Activated CD4-positive, alpha-beta T cell treated with anti-CD3 and anti-CD28 coated beads, Interleukin-2, Interleukin-6, amounts not matched to agents 100 ng/mL and 50 ng/mL, durations not matched to agents 16 hours and 8 hours (primary cell): Measurements from ENCODE around the gene ELOVL5.
"Not testable (repeated sequence)": the region's sequence is repeated elsewhere in the genome, so short reads cannot be mapped to it uniquely, and the experiment has no call there.

Experiments used
- DNase-seq: peaks from one replicate; pipeline ENCODE4 v3.0.0-alpha.2; 2020

The ELOVL5 gene, protein sequence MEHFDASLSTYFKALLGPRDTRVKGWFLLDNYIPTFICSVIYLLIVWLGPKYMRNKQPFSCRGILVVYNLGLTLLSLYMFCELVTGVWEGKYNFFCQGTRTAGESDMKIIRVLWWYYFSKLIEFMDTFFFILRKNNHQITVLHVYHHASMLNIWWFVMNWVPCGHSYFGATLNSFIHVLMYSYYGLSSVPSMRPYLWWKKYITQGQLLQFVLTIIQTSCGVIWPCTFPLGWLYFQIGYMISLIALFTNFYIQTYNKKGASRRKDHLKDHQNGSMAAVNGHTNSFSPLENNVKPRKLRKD

DNA sequence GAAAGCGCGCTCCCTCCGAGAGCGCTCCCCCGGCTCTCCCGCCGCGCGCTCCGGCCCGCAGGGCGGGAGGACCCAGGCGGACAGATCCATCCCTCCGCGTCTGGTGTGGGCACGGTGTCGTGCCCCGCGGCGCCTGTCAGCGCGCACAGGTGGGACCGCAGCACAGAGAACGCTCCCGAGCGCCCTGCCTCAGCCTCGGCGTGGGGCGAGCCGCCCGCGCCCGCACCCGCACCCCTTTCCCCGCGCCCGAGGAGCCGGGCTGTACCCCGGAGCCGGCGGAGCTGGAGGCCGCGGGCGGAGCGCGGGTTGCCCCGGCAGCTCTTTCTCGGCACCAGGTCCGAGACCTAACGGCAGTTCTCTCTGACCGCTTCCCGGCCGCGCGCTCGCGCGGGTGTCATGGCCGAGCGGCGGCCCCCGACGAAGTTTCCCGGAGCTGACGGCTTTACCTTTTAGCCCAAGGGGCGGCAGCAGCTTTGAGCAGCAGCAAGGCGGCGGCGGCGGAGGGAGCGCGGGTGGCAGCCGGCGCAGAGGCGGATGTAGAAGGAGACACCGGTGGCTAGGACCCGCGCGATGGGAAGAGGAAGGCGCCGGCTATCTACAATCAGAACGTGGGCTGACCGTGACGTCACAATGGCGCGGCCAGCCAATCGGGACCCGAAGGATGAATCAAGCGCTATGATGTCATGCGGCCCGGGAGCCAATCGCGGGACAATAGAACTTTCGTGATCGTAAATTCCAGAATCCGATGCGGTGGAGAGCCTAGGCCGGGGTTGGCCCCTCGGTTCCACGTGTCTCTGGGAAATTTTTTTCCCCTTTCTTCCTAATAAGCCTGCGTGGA, at the start of gene ELOVL5:
Gene ELOVL5, minus strand, starts transcription at position 580 of the 838 bp plus-strand sequence. CDS start 53,251 bp downstream, outside the sequence.
- DNase-seq = peak; percentile 98

DNA sequence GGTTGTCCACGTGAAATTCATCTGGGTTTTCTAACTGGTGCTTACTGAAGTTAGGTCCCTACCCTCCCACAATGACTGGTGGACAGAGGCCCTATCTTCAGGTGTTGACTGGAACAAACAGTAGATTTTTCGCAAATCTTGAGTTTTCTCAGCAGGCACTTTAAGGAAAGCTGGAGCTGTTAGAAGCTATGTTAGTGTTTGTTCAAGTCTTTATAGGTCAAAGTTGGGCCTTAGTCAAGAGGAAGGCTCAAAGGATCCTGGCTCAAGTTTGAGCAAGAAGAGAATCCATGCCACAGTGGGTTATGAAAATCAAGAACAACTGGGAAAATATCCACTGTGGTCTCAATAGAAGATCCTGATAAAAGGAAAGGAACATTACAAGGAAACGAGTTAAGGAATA, 48.5 kb upstream of the ELOVL5 start:
- DNase-seq = no peak

DNA sequence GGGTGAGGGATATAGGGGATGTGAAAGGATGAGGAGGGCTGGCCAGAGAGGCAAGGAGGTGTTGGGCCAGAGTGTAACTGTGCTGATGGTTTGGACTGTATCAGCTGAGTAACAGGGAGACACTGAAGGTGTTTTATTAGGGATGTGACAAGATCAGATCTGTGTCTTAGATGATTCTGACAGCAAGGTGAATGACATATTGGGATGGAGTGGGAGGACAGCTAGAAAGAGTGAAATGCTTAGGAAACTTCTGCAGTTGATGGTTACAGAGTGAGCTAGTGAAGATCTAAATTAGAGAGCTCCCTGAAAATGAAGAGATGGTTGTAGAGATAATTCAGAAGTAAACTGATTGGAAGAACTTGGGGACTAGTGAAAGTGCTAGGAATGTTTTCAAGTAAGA, 47.2 kb upstream of the ELOVL5 start:
- no peak for DNase-seq

DNA sequence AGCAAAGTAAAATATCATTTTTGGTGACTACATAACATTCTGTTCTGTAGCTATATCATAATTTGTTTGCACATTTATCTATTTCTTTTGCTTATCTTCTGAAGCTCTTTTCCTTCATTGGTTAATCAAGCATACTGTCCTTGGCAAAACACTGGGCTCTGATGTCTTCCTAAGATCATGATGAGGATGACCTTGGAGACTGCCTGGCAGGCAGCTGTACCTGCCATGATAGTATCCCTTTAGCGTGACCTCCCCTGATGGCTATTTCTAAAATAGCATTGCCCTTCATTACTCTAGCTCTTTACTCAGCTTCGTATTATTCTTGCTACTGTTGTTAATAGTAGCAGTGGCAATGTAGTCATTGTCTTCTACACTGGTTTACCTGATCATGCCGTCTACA, 46.0 kb upstream of the ELOVL5 start:
- DNase-seq = no peak

DNA sequence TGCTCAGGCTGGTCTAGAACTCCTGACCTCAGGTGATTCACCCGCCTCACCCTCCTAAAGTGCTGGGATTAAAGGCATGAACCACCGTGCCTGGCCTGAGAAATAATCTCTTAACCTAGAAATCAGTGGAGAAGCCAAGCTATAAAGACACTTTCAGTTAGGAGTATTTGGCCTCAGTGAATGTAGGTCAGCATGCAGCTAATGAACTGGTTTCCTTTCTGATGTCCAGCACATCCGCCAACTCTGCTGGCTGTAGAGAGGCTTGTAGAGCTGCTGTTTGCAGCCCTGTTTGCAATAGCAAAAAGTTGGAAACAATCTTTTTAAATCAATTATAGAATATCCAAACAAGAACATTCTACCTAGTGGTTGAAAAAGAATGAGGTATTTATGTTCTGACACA, 42.4 kb upstream of the ELOVL5 start:
- DNase-seq = no peak

DNA sequence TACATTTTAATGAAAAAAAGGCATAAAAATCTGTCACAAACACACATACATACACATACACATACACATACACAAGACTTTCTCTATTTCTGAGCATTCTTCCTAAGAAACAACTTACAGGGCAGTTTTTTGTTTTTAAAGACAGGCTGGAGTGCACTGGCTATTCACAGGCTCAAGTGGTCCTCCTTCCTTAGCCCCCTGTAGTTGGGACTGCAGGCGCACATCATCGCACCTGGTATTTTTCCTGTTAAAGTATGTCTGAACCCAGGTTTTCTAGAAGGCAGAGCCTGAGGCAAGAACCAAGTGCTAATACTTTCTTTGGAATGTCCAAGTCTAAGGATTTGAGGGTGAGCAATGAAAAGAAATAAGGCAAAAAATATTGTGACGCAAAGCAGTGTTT, 41.3 kb upstream of the ELOVL5 start:
- DNase-seq = no peak

DNA sequence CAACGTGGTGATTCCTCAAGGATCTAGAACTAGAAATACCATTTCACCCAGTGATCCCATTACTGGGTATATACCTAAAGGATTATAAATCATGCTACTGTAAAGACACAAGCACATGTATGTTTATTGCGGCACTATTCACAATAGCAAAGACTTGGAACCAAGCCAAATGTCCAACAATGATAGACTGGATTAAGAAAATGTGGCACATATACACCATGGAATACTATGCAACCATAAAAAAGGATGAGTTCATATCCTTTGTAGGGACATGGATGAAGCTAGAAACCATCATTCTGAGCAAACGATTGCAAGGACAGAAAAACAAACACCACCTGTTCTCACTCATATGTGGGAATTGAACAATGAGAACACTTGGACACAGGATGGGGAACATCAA, 39.9 kb upstream of the ELOVL5 start:
- DNase-seq = not testable (repeated sequence)

DNA sequence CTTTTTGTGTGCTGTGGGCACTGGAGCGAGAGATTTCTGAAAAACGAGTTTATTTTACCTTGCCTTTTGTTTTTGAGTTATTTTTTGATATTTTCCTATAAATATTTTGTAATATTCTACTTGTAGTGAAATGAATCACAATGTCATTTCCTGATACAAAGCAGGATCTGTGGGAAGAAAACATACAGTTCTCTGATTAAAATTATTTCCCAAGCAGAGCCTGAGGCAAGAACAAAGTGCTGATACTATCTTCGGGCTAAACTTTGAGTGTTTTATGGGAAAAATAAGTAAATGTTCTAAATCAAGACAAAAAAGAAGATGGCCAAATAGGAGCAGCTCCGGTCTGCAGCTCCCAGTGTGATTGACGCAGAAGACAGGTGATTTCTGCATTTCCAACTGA, 33.7 kb upstream of the ELOVL5 start:
- no peak for DNase-seq

DNA sequence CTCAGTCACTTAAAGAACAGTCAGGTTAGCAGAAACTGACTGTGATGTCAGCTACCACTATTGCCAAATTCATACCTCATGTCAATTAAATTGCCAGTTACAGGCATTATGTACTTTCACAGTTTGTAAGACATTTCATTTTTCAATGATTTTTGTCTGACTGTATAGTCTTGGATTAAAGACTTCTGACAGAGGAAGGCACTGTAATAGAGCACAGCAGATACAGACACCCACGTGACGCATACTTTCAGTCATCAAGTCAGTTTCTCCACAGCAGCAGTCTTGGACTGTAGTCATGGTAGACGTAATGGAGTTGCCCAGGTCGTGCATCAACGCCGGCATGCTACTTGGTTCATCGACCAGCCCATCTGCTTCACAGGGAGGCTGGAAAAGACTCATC, 29.5 kb upstream of the ELOVL5 start:
- no peak for DNase-seq

DNA sequence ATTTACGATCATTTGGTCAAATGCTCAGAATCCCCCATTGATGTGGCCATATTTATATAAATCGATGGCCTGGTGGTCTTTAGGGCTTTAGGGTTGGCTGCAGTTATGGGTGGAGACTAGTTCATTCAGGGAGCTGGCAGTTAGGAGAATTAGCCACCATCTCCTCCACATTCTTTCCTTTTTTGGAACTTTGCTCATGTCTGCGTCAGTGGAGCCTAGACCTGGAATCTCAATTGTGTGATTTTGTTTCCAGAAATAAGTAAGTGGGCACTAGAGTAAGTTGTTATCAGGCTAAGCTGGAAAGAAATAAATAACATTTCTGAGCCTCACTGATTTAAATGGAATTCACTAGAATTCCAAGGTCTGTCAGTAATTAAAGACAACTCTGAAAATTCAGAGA, 29.0 kb upstream of the ELOVL5 start:
- no peak for DNase-seq

DNA sequence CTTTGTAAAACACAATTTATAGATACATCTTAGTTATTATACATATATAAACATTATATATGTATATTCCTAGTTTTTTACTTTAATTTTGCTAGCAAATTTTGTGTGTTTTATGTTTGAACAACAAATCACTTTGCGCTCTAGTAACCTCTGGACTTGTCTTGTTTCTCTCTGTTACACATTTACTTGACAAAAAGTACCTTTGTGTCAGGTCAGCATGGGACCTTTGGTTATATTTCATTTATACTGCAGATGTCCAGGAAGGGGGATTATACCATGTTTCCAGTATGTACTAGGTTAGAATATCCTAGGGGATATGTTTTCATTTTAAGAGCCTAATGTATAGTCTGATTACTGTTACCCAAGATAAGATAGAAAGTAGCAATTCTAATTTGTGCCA, 28.5 kb upstream of the ELOVL5 start:
- DNase-seq = no peak

DNA sequence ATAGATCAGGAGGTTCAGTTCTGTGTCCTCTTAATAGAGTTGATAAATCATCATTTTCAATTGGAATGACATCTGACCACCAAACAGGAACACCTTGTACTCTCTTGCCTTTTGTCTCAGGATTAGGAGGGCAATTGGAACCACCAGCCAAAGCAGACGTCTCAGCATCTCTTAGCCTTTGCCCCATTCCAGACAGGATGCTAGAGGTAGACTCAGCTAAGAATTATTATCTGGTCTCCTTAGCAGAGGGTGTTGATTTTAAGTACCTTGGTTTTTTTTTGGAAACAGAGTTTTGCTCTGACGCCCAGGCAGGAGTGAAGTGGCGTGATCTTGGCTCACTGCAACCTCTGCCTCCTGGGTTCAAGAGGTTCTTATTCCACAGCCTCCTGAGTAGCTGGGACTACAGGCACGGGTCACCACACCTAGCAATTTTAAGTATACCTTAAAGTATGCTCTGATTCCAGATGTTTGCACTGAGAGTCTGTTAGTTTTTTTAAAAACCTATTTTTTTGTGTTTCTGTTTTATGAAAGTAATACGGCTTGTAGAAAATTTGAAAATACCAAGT, 28.0 kb upstream of the ELOVL5 start:
- no peak for DNase-seq

DNA sequence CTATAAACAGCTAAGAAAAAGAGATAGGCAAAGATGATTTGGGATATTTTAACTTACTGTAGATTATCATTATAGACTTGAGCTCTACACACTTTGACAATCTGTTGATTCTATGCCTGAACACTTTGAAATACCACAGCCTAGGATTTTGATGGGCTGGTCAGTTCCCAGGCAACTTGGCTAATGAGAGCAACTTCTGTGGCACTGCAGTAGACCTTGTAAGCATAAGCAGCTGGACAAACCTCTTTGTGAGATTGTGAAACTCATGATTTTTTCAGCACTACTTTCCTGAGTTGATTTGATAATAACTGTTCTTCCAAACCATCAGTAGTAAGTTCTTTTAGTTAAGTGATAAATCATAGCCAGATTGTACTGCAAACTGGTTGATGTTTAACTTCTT, 27.1 kb upstream of the ELOVL5 start:
- DNase-seq = no peak

DNA sequence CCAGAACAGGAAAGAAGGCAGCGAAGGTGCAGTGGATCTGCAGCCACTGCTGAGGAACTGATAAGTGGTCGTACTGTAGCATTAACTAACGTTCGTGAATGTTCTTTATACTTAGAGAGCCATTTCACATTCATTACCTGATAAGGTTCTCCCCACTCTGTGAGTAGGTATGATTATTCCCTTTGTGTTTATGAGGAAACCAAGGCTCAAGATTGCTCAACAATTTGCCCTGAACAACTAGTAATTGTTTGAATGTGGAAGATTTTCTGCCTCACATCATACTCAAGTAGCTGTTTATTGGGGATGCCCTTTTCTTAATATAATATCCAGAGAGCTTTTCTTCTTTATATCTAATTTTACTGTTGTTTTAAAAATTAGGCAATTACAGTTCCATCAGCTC, 24.9 kb upstream of the ELOVL5 start:
- no peak for DNase-seq

DNA sequence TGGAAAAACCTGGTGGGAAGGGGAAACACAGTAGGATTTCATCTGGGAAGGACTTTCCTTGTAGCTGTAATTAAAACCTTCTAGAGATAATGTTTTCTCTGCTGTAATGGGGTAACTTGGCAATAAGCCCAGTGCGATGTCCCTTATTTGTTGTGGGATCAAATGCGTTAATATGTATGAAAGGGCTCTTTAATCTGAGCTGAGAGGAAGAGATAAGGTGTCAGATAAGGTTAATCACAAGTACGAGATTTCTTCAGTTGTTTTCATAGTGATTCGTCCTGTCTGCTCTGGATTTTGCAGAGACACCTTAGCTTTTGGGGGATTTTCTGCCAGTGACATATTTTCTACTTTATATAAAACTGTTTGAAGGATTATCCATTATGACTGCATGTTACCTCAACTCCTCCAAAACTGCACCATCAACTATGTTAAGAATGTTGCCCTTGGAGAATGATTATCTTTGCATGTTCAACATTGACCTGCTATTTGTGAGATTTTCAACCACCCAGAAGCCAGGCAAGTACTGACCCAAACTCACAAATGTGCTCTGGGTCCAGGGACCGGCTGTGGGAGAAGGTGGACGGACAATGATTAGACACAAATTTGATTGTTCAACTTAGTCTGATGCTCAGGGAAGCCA, 21.2 kb upstream of the ELOVL5 start:
- no peak for DNase-seq

DNA sequence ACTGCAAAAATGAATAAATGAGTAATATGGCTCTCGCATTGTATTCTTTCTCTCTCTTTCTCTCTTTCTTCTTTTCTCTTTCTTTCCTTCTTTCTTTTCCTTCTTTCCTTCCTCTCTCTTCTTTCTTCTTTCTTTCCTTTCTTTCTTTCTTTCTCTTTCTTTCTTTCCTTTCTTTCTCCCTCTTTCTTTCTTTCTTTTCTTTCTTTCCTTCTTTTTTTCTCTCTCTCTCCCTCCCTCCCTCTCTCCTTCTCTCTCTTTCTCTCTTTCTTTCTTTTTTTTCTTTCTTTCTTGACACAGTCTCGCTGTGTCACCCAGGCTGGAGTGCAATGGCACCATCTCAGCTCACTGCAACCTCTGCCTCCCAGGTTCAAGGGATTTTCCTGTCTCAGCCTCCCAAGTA, 20.3 kb upstream of the ELOVL5 start:
- DNase-seq = no peak

DNA sequence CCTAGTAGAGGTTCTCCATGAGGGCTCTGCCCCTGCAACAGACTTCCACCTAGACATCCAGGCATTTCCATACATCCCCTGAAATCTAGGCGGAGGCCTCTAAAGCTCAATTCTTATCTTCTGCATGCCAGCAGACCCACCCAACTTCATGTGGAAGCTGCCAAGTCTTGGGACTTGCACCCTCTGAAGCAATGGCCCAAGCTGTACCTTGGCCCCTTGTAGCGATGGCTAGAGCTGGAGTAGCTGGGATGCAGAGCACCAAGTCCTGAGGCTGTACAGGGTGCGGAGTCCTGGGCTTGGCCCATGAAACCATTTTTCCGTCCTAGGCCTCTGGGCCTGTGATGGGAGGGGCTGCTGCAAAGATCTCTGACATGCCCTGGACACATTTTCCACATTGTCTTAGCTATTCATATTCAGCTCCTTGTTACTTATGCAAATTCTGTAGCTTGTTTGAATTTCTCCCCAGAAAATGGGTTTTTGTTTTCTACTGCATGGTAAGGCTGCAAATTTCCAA, 17.4 kb upstream of the ELOVL5 start:
- DNase-seq = no peak

DNA sequence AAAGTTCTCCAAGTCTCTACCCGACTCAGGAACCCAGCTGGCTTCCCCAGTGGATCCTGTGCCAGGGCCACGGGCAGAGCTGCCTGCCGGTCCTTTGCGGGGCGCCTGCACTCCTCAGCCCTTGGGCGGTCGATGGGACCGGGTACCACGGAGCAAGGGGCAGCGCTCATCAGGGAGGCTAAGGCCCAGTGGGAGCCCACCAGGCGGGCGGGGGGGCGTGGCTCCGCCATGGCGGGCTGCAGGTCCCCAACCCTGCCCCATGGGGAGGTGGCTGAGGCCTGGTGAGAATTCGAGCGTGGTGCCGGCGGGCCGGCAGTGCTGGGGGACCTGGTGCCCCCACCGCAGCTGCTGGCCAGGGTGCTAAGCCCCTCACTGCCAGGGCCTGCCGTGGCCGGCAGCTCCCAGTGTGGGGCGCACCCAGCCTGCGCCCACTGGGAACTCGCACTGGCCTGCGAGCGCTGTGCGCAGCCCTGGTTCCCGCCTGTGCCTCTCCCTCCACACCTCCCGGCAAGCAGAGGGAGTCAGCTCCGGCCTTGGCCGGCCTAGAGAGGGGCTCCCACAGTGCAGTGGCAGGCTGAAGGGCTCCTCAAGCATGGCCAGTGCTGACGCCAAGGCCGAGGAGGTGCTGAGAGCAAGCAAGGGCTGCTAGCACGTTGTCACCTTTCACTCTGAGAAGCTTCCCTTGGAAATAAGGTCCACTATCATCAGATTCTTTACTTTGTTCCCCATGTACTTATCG, 14.8 kb upstream of the ELOVL5 start:
- no peak for DNase-seq

DNA sequence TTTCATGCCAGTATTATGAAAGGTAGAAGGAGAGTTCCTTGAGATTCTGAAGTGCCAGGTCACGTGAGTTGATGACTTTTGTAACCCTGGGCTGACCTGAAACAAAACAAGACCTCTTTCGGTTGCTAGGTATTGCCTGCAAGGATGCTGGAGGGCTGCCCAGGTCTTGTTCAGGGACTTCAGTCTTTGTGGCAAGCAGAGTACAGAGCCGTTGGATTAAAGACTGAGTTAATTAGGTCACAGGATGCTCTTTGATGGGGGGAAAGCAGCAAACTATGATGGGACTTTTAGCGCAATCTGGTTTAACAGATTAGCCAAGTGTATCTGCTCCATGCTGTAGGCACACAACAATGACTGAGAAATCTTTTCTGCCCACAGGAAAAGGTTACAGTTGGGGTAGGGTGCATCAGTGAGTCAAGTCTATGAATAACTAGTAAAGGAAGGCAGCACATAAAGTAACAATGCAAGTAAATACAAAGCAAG, 12.8 kb upstream of the ELOVL5 start:
- DNase-seq = peak; percentile 77

DNA sequence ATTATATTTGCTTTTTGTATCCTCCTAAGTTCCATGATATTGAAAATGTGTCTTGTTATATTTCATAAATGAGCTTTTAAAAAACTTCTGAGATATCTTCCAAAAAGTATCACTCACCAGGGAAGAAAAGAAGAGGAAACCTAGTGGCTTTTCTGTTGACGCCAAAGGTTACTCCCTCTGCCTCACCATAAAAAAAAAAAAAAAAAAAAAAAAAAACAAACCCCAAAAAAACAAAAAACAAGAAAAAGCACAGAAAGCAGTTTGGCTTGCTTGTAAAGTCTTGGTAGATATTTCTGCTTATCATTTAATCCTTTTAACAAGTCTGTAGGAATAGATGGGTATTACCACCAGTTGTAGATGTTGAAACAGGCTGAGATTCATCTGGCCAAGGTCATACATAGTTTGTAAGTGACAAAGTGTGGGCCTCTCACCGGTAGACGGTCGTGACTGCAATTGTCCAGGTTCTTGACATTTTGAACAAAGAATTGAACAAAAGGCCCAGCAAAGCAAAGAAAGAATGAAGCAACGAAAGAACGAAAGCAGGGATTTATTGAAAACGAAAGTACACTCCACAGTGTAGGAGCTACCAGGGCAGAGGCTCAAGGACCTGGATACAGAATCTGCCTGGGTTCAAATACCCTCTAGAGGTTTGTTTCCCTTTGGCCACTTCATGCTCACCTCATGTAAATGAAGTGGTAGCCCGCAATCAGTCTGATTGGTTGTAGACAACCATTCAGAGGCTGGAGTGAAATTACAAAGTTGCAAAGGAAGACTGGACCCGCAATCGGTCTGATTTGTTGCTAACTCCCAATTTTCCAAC, 11.6 kb upstream of the ELOVL5 start:
- DNase-seq = peak; percentile 35

DNA sequence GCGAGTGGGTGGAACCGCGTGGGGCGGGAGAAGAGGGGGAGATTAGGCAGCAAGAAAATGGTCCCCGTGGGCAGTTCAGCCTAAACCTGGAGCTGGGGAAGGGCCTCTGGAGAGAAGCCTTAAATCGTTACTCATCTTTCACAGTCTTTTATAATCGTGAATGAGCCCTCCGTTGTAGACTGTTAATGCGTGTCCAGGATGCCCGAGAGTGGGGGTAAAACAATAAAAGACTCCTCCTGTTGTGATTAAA, 11.0 kb upstream of the ELOVL5 start:
- no peak for DNase-seq
